ENCODE measurements around the gene CAPSL. TPM values are rescaled to one million over a fixed set of nuclear protein-coding genes. Genes with fewer than 3 reads are reported as not detected.

Gene CAPSL
- total RNA-seq, 1 donor from 2014 or later, result 8.7 TPM

GRCh38 chr5:35971186-35971877 is 32.9 kb upstream of the CAPSL start:
- Histone ChIP-seq H3K4me3 (no peak overlapping the region), H3K27me3 (ENCODE audit: low read depth) (no peaks in the 10 kb centered on the region), H3K9me3 (no peaks in the 10 kb centered on the region), H3K27ac (no peak overlapping the region), H3K36me3 (no peaks in the 10 kb centered on the region), H3K4me1 (no peaks in the 10 kb centered on the region)
- no peak for TF ChIP-seq CTCF (IDR thresholded peaks at IDR 0.05)
- ATAC-seq (no peak), DNase-seq (no peak)
- intact Hi-C loops (cut with DNase I), result no loop called here

- Histone ChIP-seq H3K4me3 (no peak overlapping the region), H3K9me3 (no peaks in the 10 kb centered on the region), H3K36me3 (no peaks in the 10 kb centered on the region), H3K27ac (no peak overlapping the region), H3K27me3 (ENCODE audit: low read depth) (no peaks in the 10 kb centered on the region), H3K4me1 (no peaks in the 10 kb centered on the region)
- ATAC-seq (no peak), DNase-seq (no peak)
- intact Hi-C loops (cut with DNase I), result no loop called here
- peak; percentile 17 for TF ChIP-seq CTCF (IDR thresholded peaks at IDR 0.05)
Measured at GRCh38 chr5:35963381-35963843, 25.0 kb upstream of the CAPSL start.

- H3K4me1 ChIP-seq, result no peaks in the 10 kb centered on the region
- no peak overlapping the region for H3K4me3 ChIP-seq
- intact Hi-C loops (cut with DNase I), result no loop called here
- no peaks in the 10 kb centered on the region for H3K9me3 ChIP-seq
- no peak for TF ChIP-seq CTCF (IDR thresholded peaks at IDR 0.05)
- DNase-seq (no peak), ATAC-seq (no peak)
- H3K27ac ChIP-seq, result no peak overlapping the region
- no peaks in the 10 kb centered on the region for H3K36me3 ChIP-seq
- H3K27me3 ChIP-seq (ENCODE audit: low read depth), result no peaks in the 10 kb centered on the region
Measured at GRCh38 chr5:35960328-35960727, 21.9 kb upstream of the CAPSL start.

GRCh38 chr5:35956429-35956828 is 18.0 kb upstream of the CAPSL start:
- no peak for TF ChIP-seq CTCF (IDR thresholded peaks at IDR 0.05)
- Histone ChIP-seq H3K27me3 (ENCODE audit: low read depth) (peaks cover 6% of the 10 kb centered on the region), H3K4me3 (no peak overlapping the region), H3K9me3 (no peaks in the 10 kb centered on the region), H3K36me3 (no peaks in the 10 kb centered on the region), H3K4me1 (no peaks in the 10 kb centered on the region), H3K27ac (no peak overlapping the region)
- no peak for ATAC-seq
- DNase-seq, result no peak
- intact Hi-C loops (cut with DNase I), result no loop called here

- no peaks in the 10 kb centered on the region for H3K9me3 ChIP-seq
- H3K36me3 ChIP-seq, result no peaks in the 10 kb centered on the region
- no peak overlapping the region for H3K27ac ChIP-seq
- no peak for TF ChIP-seq CTCF (IDR thresholded peaks at IDR 0.05)
- no peaks in the 10 kb centered on the region for H3K4me1 ChIP-seq
- peaks cover 6% of the 10 kb centered on the region for H3K27me3 ChIP-seq (ENCODE audit: low read depth)
- DNase-seq (no peak), ATAC-seq (no peak)
- intact Hi-C loops (cut with DNase I), result no loop called here
- no peak overlapping the region for H3K4me3 ChIP-seq
Measured at GRCh38 chr5:35954175-35954574, 15.8 kb upstream of the CAPSL start.
